Upper lobe of left lung (tissue), 4 donors: ENCODE measurements around the gene RPS13.

ENCODE experiments used
- CTCF ChIP-seq, 6 experiments: fragments of 450-650 bp in 4 of 6; fragments of 200-600 bp in 2 of 6; sonication (generic) in 2 of 6; IDR thresholded peaks; one replicate each; pipeline ENCODE4 v1.5.1; 2016 to 2019; ENCODE audit warnings: antibody characterized with exemption in 6 of 6
- EP300 ChIP-seq, 4 donors: sonication (generic); formaldehyde crosslinking; IDR thresholded peaks; one replicate each; pipeline ENCODE4 v1.5.1; 2017; ENCODE audit warnings: antibody characterized with exemption in 4 of 4, control low read depth in 2 of 4
- POLR2A ChIP-seq, 4 donors: fragments of 450-650 bp; IDR thresholded peaks; one replicate each; pipeline ENCODE4 v1.5.1; 2016 to 2017; ENCODE audit warnings: antibody characterized with exemption in 4 of 4, mild to moderate bottlenecking in 2 of 4

- no peak for TF ChIP-seq CTCF (IDR thresholded peaks at IDR 0.05)
- no peak for TF ChIP-seq EP300 (IDR thresholded peaks at IDR 0.05)
- TF ChIP-seq POLR2A (IDR thresholded peaks at IDR 0.05), result no peak
These were observed 39.8 kb upstream of the RPS13 start for GRCh38 chr11:17117262-17117661.
